GM10248 (cell line): ENCODE results near the gene ZNF143.
"Not testable (repeated sequence)": the region's sequence is repeated elsewhere in the genome, so short reads cannot be mapped to it uniquely, and the experiment has no call there.

Experiments used
- CTCF ChIA-PET: fragments of 300-600 bp; sonication (Branson Sonifier 250); formaldehyde crosslinking; extraction: SDS; loops from one replicate; lab custom pipeline; 2021; ENCODE audit warnings: antibody characterized with exemption; lab: Yijun Ruan, JAX
- POLR2A ChIA-PET: fragments of 350-650 bp; sonication (Branson Sonifier 250); formaldehyde crosslinking; extraction: SDS; loops from one replicate; lab custom pipeline; 2020; ENCODE audit warnings: antibody characterized with exemption; lab: Yijun Ruan, JAX
- DNase-seq: peaks from one replicate; pipeline ENCODE4 v3.0.0; 2012; ENCODE audit errors: extremely low spot score
- CTCF ChIP-seq: IDR thresholded peaks from 2 replicates; pipeline ENCODE4 v1.5.1; 2012; ENCODE audit warnings: mild to moderate bottlenecking, low read depth; ENCODE audit errors: extremely low read depth, missing control alignments, control extremely low read depth

The ZNF143 gene

GRCh38 chr11:9460322-9461062 is at the start of gene ZNF143:
Gene ZNF143 (plus strand): TSS chr11:9461012. CDS start chr11:9471309, 10,297 bp downstream.
- ChIA-PET CTCF (interaction anchor here (0.9 to 2.6 kb wide), 10 partner anchors 14 to 288 kb away, joined by 3 to 10 read pairs (median 3); no protein-coding TSS in a partner anchor), POLR2A (interaction anchor here (0.5 to 2.0 kb wide), 12 partner anchors 9 to 185 kb away, joined by 3 to 10 read pairs (median 4); partner anchors contain the start of genes IPO7 and WEE1)

GRCh38 chr11:9428706-9429105 is 32.1 kb upstream of the ZNF143 start:
- POLR2A ChIA-PET: no interaction called here
- CTCF ChIA-PET: interaction anchor here (1.0 kb wide), 1 partner anchor 262 kb away, joined by 3 read pairs; no protein-coding TSS in a partner anchor
- TF ChIP-seq CTCF: no peak
- no peak for DNase-seq

More at GRCh38 chr11:9460322-9461062, at the start of gene ZNF143:
- TF ChIP-seq CTCF: peak; percentile 45
- DNase-seq: peak; percentile 95

- ChIA-PET POLR2A (no interaction called here), CTCF (no interaction called here)
- no peak for TF ChIP-seq CTCF
- DNase-seq: no peak
Observed at GRCh38 chr11:9438611-9439010, 22.2 kb upstream of the ZNF143 start.

- no peak for DNase-seq
- CTCF ChIA-PET: no interaction called here
- POLR2A ChIA-PET: no interaction called here
- TF ChIP-seq CTCF: no peak
Observed at GRCh38 chr11:9446230-9446629, 14.6 kb upstream of the ZNF143 start.

GRCh38 chr11:9448576-9449352 is 12.0 kb upstream of the ZNF143 start:
- CTCF ChIA-PET: interaction anchor here (1.1 to 1.6 kb wide), 3 partner anchors 9 to 58 kb away, joined by 3 read pairs; no protein-coding TSS in a partner anchor
- DNase-seq: no peak
- no peak for TF ChIP-seq CTCF
- POLR2A ChIA-PET: interaction anchor here (1.6 kb wide), 1 partner anchor 12 kb away, joined by 8 read pairs; the partner anchor contains the start of gene ZNF143

- DNase-seq, CTCF ChIA-PET: not testable (repeated sequence)
- POLR2A ChIA-PET: interaction anchor here (2.3 kb wide), 1 partner anchor 8 kb away, joined by 10 read pairs; the partner anchor contains the start of gene ZNF143
Observed at GRCh38 chr11:9452023-9452422, 8.8 kb upstream of the ZNF143 start.
